Right cardiac atrium (tissue), 5 donors: ENCODE data around the gene SREBF2. TPM values are rescaled to one million over a fixed set of nuclear protein-coding genes. Genes with fewer than 3 reads are reported as not detected.

Experiments
- ATAC-seq, 2 donors: fragments of 200-7000 bp; cut with Tn5 transposase; one replicate each; pipeline versions ENCODE4 v1.8.0 to v1.9.1; 2020; ENCODE audit warnings: moderate library complexity in 2 of 2, mild to moderate bottlenecking in 1 of 2
- DNase-seq, 3 donors: peaks; one replicate each; pipeline ENCODE4 v3.0.0-alpha.2; 2020
- H3K27ac ChIP-seq: one replicate; pipeline ENCODE4 v1.5.1; 2013; ENCODE audit warnings: mild to moderate bottlenecking, low read length, control low read depth, moderate library complexity
- H3K27me3 ChIP-seq: one replicate; pipeline ENCODE4 v1.6.1; 2013; ENCODE audit not compliant: control insufficient read depth, insufficient read depth
- H3K4me1 ChIP-seq: one replicate; pipeline ENCODE4 v1.6.1; 2013; ENCODE audit warnings: low read length; ENCODE audit not compliant: control insufficient read depth, insufficient read depth
- H3K4me3 ChIP-seq: one replicate; pipeline ENCODE4 v1.5.1; 2013; ENCODE audit warnings: low read length, control low read depth
- H3K9me3 ChIP-seq: one replicate; pipeline ENCODE4 v1.6.1; 2013; ENCODE audit warnings: low read length; ENCODE audit not compliant: control insufficient read depth
- whole genome bisulfite sequencing: extraction: QIAGEN DNeasy Blood & Tissue Kit; methylation state at CpG from one replicate; pipeline ENCODE4 v1.1.7; 2013; 5-methylcytosine and 5-hydroxymethylcytosine counted together
- intact Hi-C, 4 donors: fragments of 100-400 bp; cut with DNase I; formaldehyde crosslinking; loops; one replicate each; pipeline versions ENCODE4 v1.11.0 to v1.14.0; 2022 to 2023
- polyA plus RNA-seq: library from polyadenylated mRNA; stranded (reverse); fragments of 200-250 nt; gene quantifications from one replicate; pipeline ENCODE4 v1.2.3, GENCODE V29; 2013
- total RNA-seq, 4 donors: library from RNA; stranded (reverse); fragmentation: NEBNext Ultra II Directional; extraction: Animal tissue kit (Norgen Biotek cat#: 25700); gene quantifications; one replicate each; pipeline ENCODE4 v1.2.1, GENCODE V29; 2021
- donor health status: healthy with polysubstance abuse.
- donor health status: DM: no; HTN: yes; CAD: no.
- donor health status: DM: no; HTN: no; CAD: no.
- donor health status: DM: no; HTN: yes; CAD: no; lungs with severe emphysema.
- donor health status: DM: yes; HTN: yes; CAD: no.

Gene SREBF2
- total and polyA plus RNA-seq, 5 donors = 71.2 to 119 (median 99.9) TPM

DNA sequence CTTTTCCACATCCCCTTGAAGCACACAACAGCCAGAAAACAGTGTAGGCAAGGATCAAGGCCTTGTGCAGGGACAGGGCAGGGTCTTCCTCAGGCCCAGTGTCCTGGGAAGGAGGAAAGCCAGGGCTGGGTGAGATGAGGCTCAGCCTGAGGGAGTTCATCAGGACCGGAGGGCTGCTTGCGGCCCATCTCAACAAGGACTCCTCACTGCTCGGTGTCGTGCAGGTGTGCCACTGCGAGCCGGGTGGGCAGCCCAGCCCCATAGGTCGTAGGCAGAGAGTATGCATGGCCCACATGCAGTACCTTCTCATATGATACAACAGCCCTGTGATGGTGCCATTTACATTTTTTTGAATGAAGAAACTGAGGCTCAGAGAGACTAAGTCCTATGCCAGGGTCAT lies 69.1 kb downstream of the SREBF2 start:
- Histone ChIP-seq H3K4me1 (no peaks in the 10 kb centered on the region), H3K27me3 (no peaks in the 10 kb centered on the region), H3K9me3 (no peaks in the 10 kb centered on the region), H3K4me3 (no peak overlapping the region), H3K27ac (no peak overlapping the region)
- no peak for DNase-seq
- intact Hi-C loops = no loop called here
- WGBS = 93% methylated on average over 7 of the region's 7 CpGs
- ATAC-seq = no peak

DNA sequence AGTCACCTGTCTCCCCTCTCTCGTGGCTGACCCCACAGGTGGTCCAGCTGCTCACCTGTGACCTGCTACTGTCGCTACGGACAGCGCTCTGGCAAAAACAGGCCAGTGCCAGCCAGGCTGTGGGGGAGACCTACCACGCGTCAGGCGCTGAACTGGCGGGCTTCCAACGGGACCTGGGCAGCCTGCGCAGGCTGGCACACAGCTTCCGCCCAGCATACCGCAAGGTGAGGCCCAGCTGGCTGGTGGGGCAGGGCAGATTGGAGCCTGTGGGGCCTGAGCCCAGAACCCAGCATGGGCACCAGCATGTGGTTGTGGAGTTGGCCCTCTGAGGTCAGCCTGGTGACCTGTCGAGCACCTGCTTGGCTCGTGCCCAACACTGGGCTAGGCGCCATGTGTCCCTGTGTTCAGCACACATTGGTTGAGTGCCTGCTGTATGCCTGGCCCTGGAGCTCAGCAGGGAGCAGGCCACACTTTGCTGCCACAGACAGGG lies 70.1 kb downstream of the SREBF2 start:
- Histone ChIP-seq H3K4me3 (no peak overlapping the region), H3K4me1 (no peaks in the 10 kb centered on the region), H3K27ac (peak overlapping the region; percentile 8), H3K27me3 (no peaks in the 10 kb centered on the region), H3K9me3 (no peaks in the 10 kb centered on the region)
- DNase-seq (peak; percentile 59 to 87 (median 86)), ATAC-seq (peak; percentile 23 to 34)
- intact Hi-C loops = no loop called here
- WGBS = 70% methylated on average over 15 of the region's 15 CpGs

DNA sequence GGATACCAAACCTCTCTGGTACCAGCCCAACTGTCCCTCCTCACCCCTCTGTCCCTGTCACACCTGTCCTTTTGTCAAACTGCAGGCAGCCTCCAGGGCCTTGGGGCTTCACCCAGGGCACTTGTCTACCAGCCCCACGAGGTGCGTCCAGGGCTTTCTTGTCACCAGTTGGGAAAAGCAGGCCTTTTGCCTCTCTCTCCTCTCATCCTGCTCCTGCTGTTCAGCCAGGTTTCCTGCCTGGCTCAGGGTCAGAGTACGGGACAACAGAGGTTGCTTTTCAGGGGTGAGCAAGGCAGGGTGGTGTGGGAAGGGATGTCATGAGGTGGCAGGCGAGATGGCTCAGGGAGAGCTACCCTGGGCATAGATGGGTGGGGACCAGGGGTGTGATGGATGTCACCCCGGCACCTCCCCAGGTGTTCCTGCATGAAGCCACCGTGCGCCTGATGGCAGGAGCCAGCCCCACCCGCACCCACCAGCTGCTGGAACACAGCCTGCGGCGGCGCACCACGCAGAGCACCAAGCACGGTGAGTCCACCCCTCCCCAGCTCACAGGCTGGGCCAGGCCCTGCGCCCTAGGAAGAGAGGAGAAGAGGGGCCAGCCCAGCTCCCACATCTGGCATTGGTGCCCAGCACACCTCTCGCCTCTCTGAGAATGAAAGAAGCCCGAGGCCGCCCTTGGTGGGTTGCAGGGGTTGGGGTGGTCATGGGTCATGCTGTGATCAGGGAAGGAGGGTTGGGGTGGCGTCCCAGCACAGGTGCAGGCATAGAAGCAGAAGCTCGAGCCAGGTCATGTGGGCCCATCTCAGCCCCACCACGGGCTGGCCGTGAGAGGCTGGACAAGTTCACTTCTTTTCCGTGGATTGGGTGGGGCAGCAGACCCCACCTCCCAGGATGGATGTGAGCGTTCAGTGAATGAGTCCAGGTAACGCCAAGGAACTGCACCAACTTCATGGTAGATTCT lies 71.8 kb downstream of the SREBF2 start:
- Histone ChIP-seq H3K4me1 (no peaks in the 10 kb centered on the region), H3K4me3 (no peak overlapping the region), H3K9me3 (no peaks in the 10 kb centered on the region), H3K27me3 (no peaks in the 10 kb centered on the region), H3K27ac (no peak overlapping the region)
- DNase-seq = peak in 1 of 3 donors; percentile 40
- intact Hi-C loops = no loop called here
- 91% methylated on average over 24 of the region's 24 CpGs for WGBS
- no peak for ATAC-seq

DNA sequence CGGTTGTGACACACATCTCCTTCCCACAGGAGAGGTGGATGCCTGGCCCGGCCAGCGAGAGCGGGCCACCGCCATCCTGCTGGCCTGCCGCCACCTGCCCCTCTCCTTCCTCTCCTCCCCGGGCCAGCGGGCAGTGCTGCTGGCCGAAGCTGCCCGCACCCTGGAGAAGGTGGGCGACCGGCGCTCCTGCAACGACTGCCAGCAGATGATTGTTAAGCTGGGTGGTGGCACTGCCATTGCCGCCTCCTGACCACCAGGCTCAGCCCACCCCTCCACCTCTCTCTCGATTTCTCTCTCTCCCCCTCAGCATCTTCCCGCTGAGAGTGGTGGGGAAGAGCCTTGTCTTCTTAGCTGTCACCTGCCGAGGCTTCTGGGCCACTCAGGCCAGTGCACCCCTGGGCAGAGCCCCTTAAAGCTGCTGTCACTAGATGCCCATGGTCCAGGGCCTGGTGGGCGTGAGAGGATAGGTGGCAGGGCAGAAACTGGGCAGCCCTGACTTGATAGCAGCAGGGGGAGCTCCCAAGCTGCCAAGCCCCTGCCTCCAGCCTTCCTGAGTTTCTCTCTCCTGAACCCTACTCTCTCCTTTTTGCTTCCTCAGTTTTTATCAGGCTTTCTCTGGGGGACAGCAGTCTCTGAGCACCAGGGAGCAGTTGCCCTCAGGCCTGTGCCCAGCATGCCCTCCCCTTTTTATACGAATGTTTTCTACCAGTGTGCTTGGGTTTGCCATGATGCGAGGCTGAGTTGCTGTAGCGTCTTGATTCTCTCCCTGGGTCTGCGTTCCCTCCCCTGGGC lies 72.7 kb downstream of the SREBF2 start:
- Histone ChIP-seq H3K9me3 (no peaks in the 10 kb centered on the region), H3K4me3 (no peak overlapping the region), H3K27ac (no peak overlapping the region), H3K4me1 (no peaks in the 10 kb centered on the region), H3K27me3 (no peaks in the 10 kb centered on the region)
- 87% methylated on average over 23 of the region's 23 CpGs for WGBS
- intact Hi-C loops = no loop called here
- DNase-seq (peak in 1 of 3 donors; percentile 37), ATAC-seq (no peak)

DNA sequence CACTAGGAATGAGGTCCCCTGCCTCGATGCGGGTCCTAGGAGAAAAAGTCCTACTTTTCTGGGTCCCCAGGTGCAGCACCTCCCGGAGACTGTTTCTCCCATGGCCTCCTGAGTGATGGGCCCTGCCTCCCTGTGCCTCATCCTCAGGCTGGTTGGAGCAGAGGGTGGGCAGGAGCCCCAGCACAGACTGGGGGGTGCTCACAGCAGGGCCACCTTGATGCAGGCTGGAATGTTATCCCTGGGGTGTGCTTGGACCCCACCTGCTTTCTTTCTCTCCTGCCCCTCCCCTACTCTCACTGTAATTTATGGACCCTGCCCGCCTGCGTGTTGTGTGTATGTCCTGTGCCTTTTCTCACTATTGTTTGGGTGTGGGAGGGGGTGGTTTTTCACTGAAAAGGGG lies 73.9 kb downstream of the SREBF2 start:
- WGBS = 93% methylated on average over 5 of the region's 5 CpGs

DNA sequence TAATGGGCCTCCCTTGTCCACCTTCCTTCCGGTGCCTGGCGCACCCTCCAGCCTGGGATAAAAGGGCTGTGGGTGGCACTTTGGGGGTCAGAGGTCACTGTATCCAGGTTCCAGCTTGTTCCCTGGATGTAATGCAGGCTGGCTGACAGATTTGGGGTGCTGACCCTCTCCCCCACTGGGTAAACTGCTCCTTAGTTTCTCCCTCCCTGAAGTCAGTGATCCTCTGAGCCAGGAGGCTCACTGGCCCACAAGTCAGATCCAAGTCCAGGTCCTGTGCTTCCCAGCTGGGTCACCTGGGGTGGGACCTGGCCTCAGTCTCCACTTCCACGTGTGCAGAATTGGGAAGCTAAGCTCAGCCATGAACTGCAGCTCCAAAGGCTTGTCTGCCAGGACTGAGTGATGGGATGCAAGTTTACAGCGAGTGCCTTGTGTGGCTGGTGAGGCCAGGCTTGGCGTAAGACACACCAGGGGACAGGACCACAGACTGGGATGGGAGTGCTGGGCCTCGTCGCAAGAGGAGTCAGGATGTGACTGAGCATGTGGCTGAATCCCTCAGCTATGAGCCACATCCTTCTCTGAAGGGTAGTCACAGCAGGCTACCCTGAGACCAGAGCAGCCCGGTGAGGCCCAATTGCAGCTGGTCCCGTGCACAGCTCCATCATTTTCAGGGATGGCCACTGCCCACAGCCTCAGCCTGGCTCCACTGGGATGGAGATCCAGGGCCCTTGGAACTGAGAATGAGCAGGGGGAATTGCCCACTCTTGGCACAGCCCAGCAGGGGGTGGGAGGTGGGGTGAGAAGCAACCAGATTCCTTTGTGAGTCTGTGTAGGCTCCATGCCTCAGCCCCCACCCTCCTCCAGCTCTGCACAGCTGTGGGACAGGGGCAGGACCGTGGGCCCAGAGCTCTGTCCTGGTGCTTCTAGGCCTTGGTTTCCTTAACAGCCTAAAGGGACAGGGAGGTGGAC lies 74.8 kb downstream of the SREBF2 start:
- Histone ChIP-seq H3K27me3 (no peaks in the 10 kb centered on the region), H3K9me3 (no peaks in the 10 kb centered on the region), H3K4me3 (no peak overlapping the region), H3K4me1 (no peaks in the 10 kb centered on the region), H3K27ac (no peak overlapping the region)
- WGBS = 80% methylated on average over 10 of the region's 10 CpGs
- no peak for ATAC-seq
- intact Hi-C loops = no loop called here
- DNase-seq = peak in 1 of 3 donors; percentile 33

More for the DNA sequence above, 73.9 kb downstream of the SREBF2 start:
- ATAC-seq (no peak), DNase-seq (peak in 1 of 3 donors; percentile 26)
- H3K27me3 ChIP-seq = no peaks in the 10 kb centered on the region
- no peaks in the 10 kb centered on the region for H3K9me3 ChIP-seq
- no peaks in the 10 kb centered on the region for H3K4me1 ChIP-seq
- no peak overlapping the region for H3K27ac ChIP-seq
- no peak overlapping the region for H3K4me3 ChIP-seq
- intact Hi-C loops = no loop called here

DNA sequence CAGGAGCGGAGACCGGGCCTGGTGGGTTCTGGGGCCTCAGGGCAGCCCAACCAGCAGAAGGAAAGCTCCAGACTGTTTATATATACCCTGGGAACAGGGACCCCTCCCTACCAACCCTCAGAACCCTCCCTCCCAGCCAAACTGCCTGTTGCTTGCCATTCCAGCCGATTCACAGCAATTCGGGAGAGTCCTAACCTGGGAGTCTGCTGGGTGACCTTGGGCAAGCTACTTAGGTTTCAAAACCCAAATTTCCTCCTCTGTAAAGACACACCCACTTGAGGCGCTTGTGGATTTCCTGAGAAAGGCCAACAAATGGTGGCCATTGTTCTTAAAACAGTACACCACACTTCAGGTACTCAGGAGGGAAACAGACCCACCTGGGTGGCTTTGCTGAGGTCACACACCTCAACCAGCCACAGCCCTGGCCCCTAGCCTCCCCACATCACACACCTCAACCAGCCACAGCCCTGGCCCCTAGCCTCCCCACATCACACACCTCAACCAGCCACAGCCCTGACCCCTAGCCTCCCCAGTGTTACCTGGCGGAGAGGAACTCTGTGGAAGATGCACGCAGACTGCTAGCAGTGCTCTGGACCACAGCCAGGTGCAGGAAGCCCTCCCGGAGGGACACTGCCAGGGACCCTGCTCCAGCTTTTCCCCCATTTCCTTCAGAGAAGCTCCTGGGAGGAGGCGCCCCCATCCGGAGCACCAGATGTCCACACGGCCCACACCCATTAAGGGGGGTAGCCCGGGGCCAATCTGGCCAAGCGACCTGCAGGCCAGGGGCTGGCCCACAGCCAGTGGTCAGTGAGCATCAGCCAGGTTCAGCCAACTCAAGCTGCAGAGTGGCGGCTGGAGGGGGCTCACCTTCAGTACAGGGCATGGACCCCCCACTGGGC lies 75.8 kb downstream of the SREBF2 start:
- intact Hi-C loops = no loop called here
- 58% methylated on average over 14 of the region's 14 CpGs for WGBS
- Histone ChIP-seq H3K27me3 (no peaks in the 10 kb centered on the region), H3K4me1 (no peaks in the 10 kb centered on the region), H3K27ac (no peak overlapping the region), H3K4me3 (no peak overlapping the region), H3K9me3 (no peaks in the 10 kb centered on the region)
- DNase-seq (peak in 1 of 3 donors; percentile 67), ATAC-seq (no peak)

DNA sequence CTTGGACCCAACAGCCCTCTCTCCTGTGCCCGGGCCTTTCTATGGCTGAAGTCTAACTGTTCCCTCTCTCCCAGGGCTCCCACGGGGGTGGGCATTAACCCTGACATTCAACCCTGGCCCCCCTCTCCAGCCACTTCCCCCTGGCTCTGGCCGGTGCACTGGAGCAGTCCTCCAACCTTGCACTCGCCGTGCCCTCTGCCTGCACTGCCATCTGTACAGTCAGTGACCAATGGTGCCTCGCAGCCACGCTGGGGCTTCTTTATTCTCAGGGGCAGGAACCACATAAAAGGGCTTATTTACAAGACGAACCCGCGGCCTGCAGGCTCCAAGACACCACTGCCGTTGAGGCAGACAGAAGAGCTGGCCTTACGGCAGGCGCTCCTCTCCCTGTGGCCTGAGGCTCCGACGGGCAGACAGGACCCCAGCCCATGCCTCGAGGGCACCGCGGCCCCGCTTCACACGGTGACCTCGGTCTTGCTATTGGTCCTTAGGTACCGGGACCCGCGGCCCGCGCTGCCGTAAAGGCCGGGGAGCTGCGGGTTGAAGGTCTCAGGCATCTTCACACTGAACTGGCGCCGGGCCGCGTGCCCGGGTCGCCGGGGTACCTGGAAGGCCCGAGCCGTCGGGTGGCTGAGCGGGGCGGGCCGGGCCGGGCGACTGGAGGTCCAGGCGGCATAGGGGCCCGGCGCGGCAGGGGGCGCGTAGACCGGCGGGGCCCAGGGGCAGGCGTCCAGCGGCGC lies 76.6 kb downstream of the SREBF2 start:
- intact Hi-C loops = no loop called here
- WGBS = 27% methylated on average over 55 of the region's 55 CpGs
- Histone ChIP-seq H3K27me3 (no peaks in the 10 kb centered on the region), H3K9me3 (no peaks in the 10 kb centered on the region), H3K27ac (no peak overlapping the region), H3K4me3 (peak overlapping the region; percentile 30), H3K4me1 (no peaks in the 10 kb centered on the region)
- peak in 1 of 3 donors; percentile 56 for DNase-seq
- peak in 1 of 2 donors; percentile 2 for ATAC-seq
